Measurements from ENCODE around the gene DOCK6. TPM values are rescaled to one million over a fixed set of nuclear protein-coding genes. Genes with fewer than 3 reads are reported as not detected.

The DOCK6 gene
- total RNA-seq, 1 donor from 2014 or later = 43.2 TPM

DNA sequence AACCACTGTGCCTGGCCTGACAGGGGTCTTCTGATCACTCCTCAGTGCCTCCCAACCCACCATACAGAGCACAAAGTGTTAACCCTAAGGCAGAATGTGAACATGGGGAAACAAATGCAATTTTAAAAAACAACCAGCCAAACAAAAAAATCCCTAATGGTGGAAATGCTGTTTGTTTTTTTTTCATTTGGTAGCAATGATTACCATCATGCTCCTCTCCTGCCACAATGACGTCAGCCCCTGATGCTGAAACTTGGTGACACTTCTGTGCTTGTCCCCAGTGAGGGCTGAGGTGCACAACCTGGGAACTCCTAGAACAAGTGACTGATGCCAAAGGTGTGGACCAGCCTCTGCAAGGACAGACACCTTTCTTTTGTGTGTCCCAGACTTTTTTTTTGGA, 29.7 kb upstream of the DOCK6 start:
- H3K36me3 ChIP-seq = no peaks in the 10 kb centered on the region
- peaks cover 20% of the 10 kb centered on the region for H3K4me1 ChIP-seq
- no peak overlapping the region for H3K4me3 ChIP-seq
- TF ChIP-seq, protein P1, sequence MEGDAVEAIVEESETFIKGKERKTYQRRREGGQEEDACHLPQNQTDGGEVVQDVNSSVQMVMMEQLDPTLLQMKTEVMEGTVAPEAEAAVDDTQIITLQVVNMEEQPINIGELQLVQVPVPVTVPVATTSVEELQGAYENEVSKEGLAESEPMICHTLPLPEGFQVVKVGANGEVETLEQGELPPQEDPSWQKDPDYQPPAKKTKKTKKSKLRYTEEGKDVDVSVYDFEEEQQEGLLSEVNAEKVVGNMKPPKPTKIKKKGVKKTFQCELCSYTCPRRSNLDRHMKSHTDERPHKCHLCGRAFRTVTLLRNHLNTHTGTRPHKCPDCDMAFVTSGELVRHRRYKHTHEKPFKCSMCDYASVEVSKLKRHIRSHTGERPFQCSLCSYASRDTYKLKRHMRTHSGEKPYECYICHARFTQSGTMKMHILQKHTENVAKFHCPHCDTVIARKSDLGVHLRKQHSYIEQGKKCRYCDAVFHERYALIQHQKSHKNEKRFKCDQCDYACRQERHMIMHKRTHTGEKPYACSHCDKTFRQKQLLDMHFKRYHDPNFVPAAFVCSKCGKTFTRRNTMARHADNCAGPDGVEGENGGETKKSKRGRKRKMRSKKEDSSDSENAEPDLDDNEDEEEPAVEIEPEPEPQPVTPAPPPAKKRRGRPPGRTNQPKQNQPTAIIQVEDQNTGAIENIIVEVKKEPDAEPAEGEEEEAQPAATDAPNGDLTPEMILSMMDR (IDR thresholded peaks at IDR 0.05; ENCODE audit: borderline replicate concordance) = no peak
- no peaks in the 10 kb centered on the region for H3K9me3 ChIP-seq (replicated peaks)
- no peak overlapping the region for H3K27ac ChIP-seq (replicated peaks)
- DNase-seq = no peak
- no peaks in the 10 kb centered on the region for H3K27me3 ChIP-seq (ENCODE audit: low read depth)
- intact Hi-C loops (cut with micrococcal nuclease) = no loop called here

DNA sequence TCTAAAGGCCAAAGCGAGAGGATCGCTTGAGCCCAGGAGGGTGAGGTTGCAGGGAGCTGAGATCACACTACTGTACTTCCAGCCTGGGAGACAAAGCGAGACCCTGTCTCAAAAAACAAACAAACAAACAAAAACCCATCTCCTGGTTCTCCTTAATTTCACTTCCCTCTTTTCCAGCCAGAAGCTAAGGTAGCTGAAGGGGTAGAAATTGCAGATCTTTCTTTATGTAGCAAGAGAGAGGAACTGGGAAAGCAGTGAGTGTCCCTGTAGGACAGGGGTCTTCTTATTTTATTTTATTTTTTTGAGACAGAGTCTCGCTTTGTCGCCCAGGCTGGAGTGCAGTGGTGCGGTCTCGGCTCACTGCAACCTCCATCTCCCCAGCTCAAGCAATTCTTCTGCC, 29.1 kb upstream of the DOCK6 start:
- no peak overlapping the region for H3K27ac ChIP-seq (replicated peaks)
- H3K4me3 ChIP-seq = no peak overlapping the region
- no peaks in the 10 kb centered on the region for H3K27me3 ChIP-seq (ENCODE audit: low read depth)
- intact Hi-C loops (cut with micrococcal nuclease) = no loop called here
- TF ChIP-seq, protein P1 (IDR thresholded peaks at IDR 0.05; ENCODE audit: borderline replicate concordance) = no peak
- DNase-seq = no peak
- no peaks in the 10 kb centered on the region for H3K9me3 ChIP-seq (replicated peaks)
- H3K4me1 ChIP-seq = peaks cover 26% of the 10 kb centered on the region
- H3K36me3 ChIP-seq = no peaks in the 10 kb centered on the region

DNA sequence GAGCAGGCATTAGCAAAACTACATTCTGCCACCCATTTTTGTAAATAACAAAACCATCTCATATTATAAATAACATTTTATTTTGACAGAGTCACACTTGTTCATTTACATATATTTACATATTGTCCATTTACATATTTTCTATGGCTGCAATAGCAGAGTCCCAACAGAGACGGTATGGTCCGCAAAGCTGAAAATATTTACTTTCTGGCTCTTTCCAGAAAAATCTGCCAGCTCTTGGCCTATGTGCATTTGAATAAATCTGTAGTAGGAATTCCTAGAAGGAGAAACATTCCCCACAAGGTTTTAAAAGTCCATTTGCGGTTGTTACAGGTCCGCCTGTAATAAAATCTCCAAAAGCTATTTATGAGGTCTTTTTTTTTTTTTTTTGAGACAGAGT, 27.9 kb upstream of the DOCK6 start:
- intact Hi-C loops (cut with micrococcal nuclease) = no loop called here
- TF ChIP-seq, protein P1 (IDR thresholded peaks at IDR 0.05; ENCODE audit: borderline replicate concordance) = no peak
- Histone ChIP-seq H3K4me3 (no peak overlapping the region), H3K9me3 (replicated peaks) (no peaks in the 10 kb centered on the region), H3K27me3 (ENCODE audit: low read depth) (no peaks in the 10 kb centered on the region), H3K27ac (replicated peaks) (no peak overlapping the region), H3K4me1 (peaks cover 30% of the 10 kb centered on the region), H3K36me3 (no peaks in the 10 kb centered on the region)
- no peak for DNase-seq

DNA sequence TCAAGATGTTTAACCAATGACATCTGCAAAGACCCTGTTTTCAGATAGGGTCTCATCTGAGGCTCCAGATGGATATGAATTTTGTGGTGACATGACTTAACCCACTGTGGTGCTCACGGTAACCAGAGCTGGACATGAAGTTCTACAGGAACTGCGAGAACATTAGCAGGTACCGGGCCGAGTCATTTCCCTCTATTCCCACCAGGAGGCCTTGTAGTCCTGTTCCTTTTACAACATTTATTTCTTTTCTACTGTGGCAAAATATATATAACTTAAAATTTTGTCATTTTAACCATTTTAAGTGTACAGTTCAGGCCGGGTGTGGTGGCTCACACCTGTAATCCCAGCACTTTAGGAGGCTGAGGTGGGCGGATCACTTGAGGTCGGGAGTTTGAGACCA, 26.0 kb upstream of the DOCK6 start:
- DNase-seq = no peak
- no peaks in the 10 kb centered on the region for H3K27me3 ChIP-seq (ENCODE audit: low read depth)
- intact Hi-C loops (cut with micrococcal nuclease) = no loop called here

DNA sequence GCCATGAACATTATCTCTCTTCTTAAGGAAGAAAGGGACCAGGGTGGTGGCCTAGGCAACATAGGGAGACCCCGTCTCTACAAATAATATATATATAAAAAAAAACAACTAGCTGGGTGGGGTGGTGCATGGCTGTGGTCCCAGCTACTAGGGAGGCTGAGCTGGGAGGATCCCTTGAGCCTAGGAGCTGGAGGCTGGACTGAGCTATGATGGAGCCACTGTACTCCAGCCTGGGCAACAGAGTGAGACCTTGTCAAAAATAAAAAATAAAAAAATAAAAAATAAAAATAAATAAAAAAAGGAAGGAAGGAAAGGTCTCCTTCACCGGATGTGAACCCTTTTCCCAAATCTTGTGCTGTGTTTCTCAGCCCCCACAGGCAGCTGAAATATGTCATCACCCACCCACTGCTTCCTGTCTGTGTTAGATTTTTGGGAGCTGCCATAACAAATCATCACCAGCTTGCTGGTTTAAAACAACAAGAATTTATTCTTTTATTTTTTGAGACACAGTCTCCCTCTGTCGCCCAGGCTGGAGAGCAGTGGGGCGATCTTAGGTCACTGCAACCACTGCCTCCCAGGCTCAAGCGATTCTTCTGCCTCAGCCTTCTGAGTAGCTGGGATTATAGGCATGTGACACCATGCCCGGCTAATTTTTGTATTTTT, 24.1 kb upstream of the DOCK6 start:
- DNase-seq = peak; percentile 32
- no peaks in the 10 kb centered on the region for H3K9me3 ChIP-seq (replicated peaks)
- H3K27ac ChIP-seq (replicated peaks) = peak overlapping the region; percentile 66
- H3K27me3 ChIP-seq (ENCODE audit: low read depth) = no peaks in the 10 kb centered on the region
- TF ChIP-seq, protein P1 (IDR thresholded peaks at IDR 0.05; ENCODE audit: borderline replicate concordance) = peak; percentile 61
- H3K36me3 ChIP-seq = no peaks in the 10 kb centered on the region
- H3K4me3 ChIP-seq = no peak overlapping the region
- intact Hi-C loops (cut with micrococcal nuclease) = no loop called here
- H3K4me1 ChIP-seq = peaks cover 16% of the 10 kb centered on the region

More for the DNA sequence above, 26.0 kb upstream of the DOCK6 start:
- peaks cover 20% of the 10 kb centered on the region for H3K4me1 ChIP-seq
- H3K4me3 ChIP-seq = no peak overlapping the region
- no peak overlapping the region for H3K27ac ChIP-seq (replicated peaks)
- H3K9me3 ChIP-seq (replicated peaks) = no peaks in the 10 kb centered on the region
- TF ChIP-seq, protein P1 (IDR thresholded peaks at IDR 0.05; ENCODE audit: borderline replicate concordance) = peak; percentile 55
- H3K36me3 ChIP-seq = no peaks in the 10 kb centered on the region

Measured in left ventricle myocardium inferior (tissue), 1 donor.